Right ventricle myocardium inferior (tissue), 1 donor: ENCODE results near the gene ANKHD1. TPM values are rescaled to one million over a fixed set of nuclear protein-coding genes. Genes with fewer than 3 reads are reported as not detected.

Experiments
- ATAC-seq: fragments of 200-7000 bp; cut with Tn5 transposase; one replicate; pipeline ENCODE4 v1.9.1; 2020; ENCODE audit warnings: mild to moderate bottlenecking, moderate library complexity
- DNase-seq: peaks from one replicate; pipeline ENCODE4 v3.0.0; 2021; ENCODE audit errors: missing footprints
- intact Hi-C: fragments of 100-400 bp; cut with DNase I; formaldehyde crosslinking; loops from one replicate; pipeline ENCODE4 v1.11.0; 2022
- total RNA-seq: library from RNA; stranded (reverse); fragmentation: NEBNext Ultra II Directional; extraction: Animal tissue kit (Norgen Biotek cat#: 25700); gene quantifications from one replicate; pipeline ENCODE4 v1.2.1, GENCODE V29; 2021
- donor health status: DM: no; HTN: yes; CAD: no; lungs with severe emphysema.

Gene ANKHD1
- total RNA-seq, 1 donor from 2014 or later, result 57.2 TPM

GRCh38 chr5:140371356-140372151, 30.1 kb upstream of the ANKHD1 start:
- DNase-seq (no peak), ATAC-seq (no peak)
- intact Hi-C loops, result loop anchor here (5.0 kb wide), 1 partner anchor 351 kb away; no protein-coding TSS in a partner anchor

DNA sequence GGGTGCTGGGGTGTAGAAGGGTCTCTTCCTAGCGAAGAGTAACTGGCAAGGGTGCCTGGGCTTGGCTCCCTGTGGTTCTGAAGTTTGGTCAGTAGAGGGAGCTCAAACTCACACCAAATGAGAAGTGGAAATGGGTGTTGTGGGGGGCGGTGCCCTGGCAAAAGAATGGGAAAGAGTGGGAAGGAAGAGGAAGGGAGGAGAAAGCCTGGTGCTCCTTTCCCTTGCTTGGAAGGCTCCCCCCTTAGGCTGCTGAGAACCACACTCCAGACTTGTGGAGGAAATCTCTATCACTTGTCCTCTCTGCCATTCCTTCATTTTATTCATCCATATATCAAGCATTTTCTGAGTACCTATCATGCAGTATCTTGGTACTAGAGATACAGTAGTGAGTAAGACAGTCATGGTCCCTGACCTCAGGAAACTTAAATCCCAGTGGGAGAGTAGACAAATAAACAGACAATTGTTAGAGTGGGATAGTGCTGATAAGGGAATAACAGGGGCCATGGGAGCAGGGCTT, 28.6 kb upstream of the ANKHD1 start:
- ATAC-seq (peak; percentile 73), DNase-seq (peak; percentile 79)
- intact Hi-C loops, result loop anchor here (5.0 kb wide), 1 partner anchor 349 kb away; no protein-coding TSS in a partner anchor

DNA sequence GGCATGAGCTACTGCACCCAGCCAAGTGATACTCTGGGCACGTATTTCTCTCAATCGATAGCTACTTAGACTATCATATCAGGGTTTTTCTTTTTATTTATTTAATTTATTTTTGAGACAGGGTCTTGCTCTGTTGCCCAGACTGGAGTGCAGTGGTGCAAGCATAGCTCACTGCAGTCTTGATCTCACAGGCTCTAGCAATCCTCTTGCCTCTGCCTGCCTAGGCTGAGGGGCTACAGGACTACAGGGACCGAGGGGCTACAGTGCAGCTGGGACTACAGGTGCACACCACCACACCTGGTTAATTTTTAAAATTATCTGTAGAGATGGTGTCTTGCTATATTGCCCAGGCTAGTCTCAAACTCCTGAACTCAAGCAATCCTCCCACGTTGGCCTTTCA, 20.3 kb upstream of the ANKHD1 start:
- no peak for ATAC-seq
- intact Hi-C loops, result no loop called here
- no peak for DNase-seq

DNA sequence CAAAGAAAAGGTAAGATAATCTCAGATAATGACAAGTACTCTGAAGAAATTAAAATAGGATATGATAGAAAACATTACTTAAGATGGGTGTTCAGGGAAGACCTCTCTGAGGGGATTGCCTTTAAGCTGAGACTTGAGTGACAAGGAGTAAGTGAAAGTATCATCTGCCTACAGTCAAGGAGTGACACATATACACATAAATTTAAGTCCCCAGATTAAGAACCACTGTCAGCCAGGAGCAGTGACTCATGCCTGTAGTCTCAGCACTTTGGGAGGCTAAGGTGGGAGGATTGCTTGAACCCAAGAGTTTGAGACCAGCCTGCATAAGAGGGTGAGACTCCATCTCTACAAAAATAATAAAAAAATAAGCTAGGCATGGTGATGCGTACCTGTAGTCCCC, 19.7 kb upstream of the ANKHD1 start:
- intact Hi-C loops, result no loop called here

DNA sequence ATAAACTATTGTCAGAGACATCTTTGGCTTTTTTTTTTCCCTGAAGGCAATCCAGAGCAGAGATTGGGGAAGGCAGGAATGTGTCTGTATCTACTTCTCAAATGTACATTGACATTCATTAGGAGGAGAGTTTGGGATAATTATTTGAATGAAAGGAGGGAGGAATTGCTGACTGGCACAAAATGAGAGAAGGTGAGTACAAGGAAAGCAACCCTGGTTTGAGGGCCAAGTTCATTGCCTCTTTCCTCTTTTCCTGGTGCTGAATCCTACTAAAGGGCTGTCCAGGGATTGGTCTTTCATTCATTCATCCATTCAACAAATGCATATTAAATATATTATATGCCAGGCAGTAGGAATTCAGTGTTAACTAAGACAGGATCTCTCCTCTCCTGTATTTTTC, 18.8 kb upstream of the ANKHD1 start:
- intact Hi-C loops, result no loop called here
- ATAC-seq, result no peak
- DNase-seq, result no peak

More for the DNA sequence above, 19.7 kb upstream of the ANKHD1 start:
- DNase-seq, result no peak
- no peak for ATAC-seq

GRCh38 chr5:140383300-140383699, 18.3 kb upstream of the ANKHD1 start:
- intact Hi-C loops, result no loop called here
- ATAC-seq (no peak), DNase-seq (no peak)

DNA sequence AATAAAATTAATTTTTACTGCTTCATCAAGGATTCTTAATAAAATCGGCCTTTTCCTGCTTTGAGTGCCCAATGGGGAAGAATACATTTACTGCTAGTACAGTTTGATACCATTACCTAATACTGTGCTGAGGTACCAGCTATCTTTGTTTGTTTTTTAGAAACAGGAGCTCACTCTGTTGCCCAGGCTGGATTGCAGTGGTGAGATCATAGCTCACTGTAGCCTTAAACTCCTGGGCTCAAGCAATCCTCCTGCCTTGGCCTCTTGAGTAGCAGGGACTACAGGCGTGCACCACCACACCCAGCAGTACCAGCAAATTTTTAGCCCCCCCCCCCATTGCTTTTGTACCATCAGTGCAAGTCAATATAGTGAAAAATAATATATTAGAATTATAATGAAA, 13.6 kb upstream of the ANKHD1 start:
- ATAC-seq (no peak), DNase-seq (no peak)
- intact Hi-C loops, result no loop called here

GRCh38 chr5:140391312-140391711, 10.3 kb upstream of the ANKHD1 start:
- intact Hi-C loops, result no loop called here
- ATAC-seq (no peak), DNase-seq (no peak)

DNA sequence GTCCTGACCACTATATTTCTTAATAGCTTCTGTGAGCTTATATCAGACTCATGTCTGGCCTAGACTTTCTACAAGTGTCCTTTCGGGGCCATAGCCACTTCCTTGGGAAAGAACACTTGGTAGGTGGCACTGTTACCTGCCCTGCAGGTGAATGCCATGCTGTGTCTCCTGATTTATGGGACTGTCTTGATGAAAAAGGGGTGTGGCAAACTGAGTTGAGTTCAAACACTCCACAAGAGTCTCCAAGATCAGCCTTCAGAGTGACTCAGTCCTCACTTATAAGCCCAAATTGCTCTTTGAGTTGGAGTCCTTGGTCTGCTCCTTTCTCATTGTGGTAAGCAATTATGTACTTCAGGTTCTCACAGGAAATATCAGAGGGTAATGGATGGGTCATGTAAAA, 9.9 kb upstream of the ANKHD1 start:
- intact Hi-C loops, result no loop called here
- no peak for ATAC-seq
- no peak for DNase-seq

- DNase-seq, result no peak
- intact Hi-C loops, result no loop called here
- no peak for ATAC-seq
Observed at GRCh38 chr5:140393738-140394137, 7.9 kb upstream of the ANKHD1 start.

- intact Hi-C loops, result no loop called here
- no peak for ATAC-seq
- no peak for DNase-seq
Observed at GRCh38 chr5:140398379-140398811, 3.2 kb upstream of the ANKHD1 start.

- ATAC-seq (no peak), DNase-seq (no peak)
Observed at GRCh38 chr5:140399979-140400729, 1.5 kb upstream of the ANKHD1 start.

DNA sequence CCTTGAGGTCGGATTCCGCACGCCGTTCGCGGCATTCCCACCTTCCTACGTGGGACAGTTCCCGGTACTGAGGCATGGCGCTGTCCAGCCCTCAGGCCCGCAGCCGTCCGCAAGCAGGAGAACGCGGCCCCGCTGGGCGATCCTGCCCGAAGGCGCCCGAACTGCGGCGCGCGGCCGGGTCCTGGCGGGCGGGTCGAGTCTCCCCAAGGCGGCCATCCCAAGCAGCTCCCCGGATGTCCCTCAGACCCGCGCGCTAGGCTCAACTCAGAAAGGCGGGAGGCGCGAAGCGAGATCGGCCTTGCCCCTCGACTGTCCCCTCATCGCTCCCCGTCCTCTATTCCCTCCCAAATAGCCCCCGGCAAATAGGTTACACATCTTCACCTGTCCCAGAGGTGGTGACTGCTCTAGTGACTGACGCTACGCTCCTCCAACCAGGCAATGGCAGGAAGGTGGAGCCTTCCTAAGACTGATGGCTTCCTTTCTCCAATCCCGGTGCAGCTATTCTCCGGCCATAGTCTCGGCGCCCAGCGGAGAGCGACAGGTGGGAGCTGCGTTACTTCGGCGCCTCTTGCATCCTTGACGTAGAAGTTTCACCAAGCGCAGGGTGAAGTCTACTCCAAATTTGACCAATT, 787 bp upstream of the ANKHD1 start:
- peak; percentile 87 for ATAC-seq
- intact Hi-C loops, result loop anchor here (2.0 to 5.0 kb wide), 4 partner anchors 146 to 291 kb away; partner anchors contain the start of genes APBB3, EIF4EBP3, HARS1 and HARS2
- DNase-seq, result peak; percentile 95

More at GRCh38 chr5:140399979-140400729, 1.5 kb upstream of the ANKHD1 start:
- intact Hi-C loops, result loop anchor here (2.0 to 5.0 kb wide), 4 partner anchors 147 to 292 kb away; partner anchors contain the start of genes APBB3, EIF4EBP3, HARS1 and HARS2

- intact Hi-C loops, result loop anchor here (5.0 kb wide), 3 partner anchors 145 to 290 kb away; partner anchors contain the start of genes EIF4EBP3, HARS1, HARS2 and TMCO6
- ATAC-seq, result no peak
- peak; percentile 79 for DNase-seq
Observed at GRCh38 chr5:140402258-140403074, 833 bp downstream of the ANKHD1 start.

DNA sequence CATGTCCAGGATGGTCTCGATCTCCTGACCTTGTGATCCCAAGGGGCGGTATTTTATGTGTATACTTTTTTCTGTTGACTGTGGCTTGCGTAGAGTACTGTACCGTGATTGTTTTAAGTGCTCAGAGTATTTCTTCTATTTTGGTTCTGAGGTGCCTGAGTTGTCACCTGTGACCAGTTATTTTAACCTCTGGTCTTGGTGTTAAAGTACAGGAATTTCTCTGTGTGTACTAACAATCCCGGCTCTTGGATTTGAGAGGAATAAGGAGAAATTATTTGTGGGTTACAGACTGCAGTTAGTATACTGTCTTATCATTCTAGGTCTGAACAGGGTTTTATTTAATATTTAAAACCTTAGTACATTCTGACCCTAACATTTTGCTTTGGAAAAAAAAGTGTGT, 2.0 kb downstream of the ANKHD1 start:
- ATAC-seq (no peak), DNase-seq (no peak)
- intact Hi-C loops, result loop anchor here (5.0 kb wide), 3 partner anchors 144 to 289 kb away; partner anchors contain the start of genes EIF4EBP3, HARS1, HARS2 and TMCO6

- no peak for ATAC-seq
- intact Hi-C loops, result no loop called here
- DNase-seq, result no peak
Observed at GRCh38 chr5:140408750-140409241, 7.2 kb downstream of the ANKHD1 start.

- intact Hi-C loops, result no loop called here
Observed at GRCh38 chr5:140413230-140413629, 11.6 kb downstream of the ANKHD1 start.

DNA sequence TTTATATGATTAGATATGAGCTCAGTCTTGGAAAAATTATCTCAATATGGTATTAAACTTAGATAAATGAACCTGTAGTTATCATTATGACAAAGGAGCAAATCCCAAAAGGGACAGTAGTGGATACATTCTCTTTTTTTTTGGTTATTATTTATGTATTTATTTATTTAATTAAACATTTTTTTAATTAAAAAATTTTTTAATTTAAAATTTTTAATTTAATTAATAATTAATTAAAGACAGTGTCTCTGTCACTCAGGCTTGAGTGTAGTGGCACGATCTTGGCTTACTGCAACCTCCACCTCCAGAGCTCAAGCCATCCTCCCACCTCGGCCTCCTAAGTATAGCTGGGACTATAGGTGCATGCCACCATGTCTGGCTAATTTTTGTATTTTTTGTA, 15.6 kb downstream of the ANKHD1 start:
- intact Hi-C loops, result no loop called here
- no peak for ATAC-seq
- no peak for DNase-seq

More at GRCh38 chr5:140413230-140413629, 11.6 kb downstream of the ANKHD1 start:
- ATAC-seq, result no peak
- no peak for DNase-seq
